HG03280 (cell line): ENCODE measurements around the gene CFAP107.

Experiments used
- ATAC-seq: cut with Tn5 transposase; IDR thresholded peaks from one replicate; pipeline ENCODE4 v1.9.1; 2021; ENCODE audit warnings: mild to moderate bottlenecking, moderate library complexity; ENCODE audit not compliant: unreplicated experiment

The CFAP107 gene

DNA sequence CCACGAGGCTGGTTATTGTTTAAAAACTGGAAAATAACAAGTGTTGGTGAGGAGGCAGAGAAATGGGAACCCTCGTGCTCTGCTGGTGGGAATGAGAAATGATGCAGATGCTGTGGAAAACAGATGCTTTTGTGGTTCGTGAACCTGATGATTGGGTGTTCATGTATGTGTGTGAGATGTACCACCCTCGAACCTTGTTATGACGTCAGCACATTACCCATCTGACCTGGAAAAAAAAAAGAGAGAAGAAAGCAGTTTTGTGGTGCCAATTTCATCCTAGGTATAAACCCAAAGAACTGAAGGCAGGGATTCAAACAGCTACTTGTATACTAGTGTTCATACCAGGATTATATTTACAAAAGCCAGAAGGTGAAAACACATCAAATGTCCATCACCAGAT is 6.4 kb upstream of the CFAP107 start:
- ATAC-seq = no peak

DNA sequence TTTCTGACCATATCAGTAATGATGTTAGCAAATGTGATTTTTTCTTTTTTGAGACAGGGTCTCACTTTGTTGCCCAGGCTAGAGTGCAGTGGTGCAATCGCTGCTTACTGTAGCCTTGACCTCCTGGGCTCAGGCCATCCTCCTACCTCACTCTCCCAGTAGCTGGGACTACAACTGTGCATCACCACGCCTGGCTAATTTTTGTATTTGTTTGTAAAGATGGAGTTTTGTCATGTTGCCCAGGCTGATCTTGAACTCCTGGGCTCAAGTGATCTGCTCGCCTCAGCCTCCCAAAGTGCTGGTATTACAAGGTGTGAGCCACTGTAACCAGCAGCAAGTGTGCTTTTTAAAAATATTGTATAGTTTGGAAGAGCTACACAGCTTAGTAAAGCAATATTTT is 4.1 kb upstream of the CFAP107 start:
- ATAC-seq = no peak

DNA sequence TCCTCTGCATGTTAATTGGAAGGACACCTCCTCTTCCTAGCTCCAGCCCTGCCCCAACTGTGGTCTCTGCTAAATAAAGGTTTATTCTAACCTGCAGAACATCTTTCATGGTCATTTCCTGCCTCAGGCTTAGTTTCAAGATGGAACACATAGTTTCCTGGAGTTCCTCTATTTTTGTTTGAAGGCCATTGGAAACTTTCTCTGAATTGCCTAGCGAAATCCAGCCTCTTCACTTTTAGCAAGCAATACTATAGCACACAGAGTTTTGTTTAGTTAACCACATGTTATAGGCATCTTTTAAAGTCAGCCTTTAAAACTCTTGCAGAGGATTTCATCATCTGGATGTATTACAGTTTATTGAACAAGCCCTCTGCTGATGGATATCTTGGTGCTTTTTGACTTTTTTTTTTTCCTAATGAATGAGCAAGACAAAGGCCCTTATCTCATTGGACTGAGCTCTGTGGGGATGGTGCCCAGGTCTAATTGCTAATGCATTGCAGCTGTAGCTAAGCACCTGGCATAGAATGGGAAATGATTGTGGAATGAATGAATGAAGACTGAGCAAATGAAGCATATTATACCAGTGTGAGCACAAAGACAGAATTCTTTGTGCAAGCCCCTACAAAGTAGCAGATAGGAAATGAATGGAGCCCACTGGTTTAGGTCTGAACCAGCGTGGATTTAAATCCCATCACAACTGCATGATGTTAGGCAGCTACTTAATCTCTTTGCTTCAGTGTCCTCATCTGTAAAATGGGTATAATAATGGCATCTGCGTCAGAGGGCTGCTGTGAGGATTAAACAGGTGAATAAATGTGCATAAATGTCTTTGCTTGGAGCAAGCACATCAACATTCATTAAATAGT is 641 bp upstream of the CFAP107 start:
- no peak for ATAC-seq

DNA sequence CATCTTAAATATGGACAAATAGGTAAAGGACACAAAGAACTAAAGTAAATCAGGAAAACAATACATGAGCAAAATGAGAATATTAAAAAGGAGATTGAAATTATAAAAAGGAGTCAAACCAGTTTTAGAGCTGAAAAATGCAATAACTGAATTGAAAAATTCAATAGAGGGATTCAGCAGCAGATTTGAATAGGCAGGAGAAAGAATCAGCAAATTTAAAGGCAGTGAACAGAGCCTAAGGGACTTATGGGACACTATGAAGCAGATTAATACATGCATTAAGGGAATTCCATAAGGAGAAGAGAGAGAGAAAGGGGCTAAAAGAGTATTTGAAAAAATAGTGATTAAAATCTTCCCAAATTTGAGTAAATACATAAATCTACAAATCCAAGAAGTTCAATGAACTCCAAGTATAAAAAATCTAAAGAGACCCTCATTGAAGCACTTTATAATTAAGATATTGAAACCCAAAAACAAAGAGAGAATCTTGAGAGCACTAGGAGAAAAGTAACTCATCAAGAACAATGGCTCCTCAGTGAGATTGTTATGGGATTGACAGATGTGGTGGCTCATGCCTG is 2.9 kb downstream of the CFAP107 start:
- ATAC-seq = no peak

DNA sequence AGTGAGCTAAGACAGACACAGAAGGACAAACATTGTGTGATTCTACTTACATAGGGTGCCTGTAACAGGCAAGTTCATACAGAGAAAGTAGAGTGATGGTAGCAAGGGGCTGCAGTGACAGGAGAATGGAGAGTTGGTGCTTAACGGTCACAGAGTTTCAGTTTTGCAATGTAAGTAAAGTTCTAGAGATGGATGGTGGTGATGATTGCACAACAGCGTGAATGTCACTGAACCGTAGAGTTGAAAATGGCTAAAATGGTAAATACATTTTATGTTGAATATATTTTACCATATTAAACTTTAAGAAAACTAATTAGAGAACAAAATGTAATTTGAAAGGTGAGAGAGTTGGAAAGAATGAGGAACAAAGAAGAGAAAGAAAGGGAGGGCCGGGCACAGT is 8.7 kb downstream of the CFAP107 start:
- no peak for ATAC-seq

DNA sequence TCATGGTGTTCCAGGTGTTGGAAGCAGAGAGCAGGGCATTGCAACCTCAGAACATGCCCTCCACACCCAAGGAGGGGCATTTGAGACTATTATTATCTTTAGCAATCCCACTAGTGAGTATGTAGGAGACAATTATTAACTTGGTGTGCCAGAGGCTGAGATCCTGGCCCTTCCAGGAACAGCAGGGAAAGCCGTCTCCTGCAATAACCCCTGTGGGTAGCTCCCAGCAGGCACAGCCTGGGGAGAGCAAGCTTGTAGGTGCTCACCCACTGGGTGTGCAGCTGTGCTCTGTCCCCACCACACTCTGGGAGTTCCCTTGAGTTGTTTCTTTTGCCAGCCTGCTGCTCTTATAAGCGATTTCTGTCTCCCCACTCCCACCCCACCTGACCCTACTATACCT is 10.3 kb downstream of the CFAP107 start:
- ATAC-seq = no peak

DNA sequence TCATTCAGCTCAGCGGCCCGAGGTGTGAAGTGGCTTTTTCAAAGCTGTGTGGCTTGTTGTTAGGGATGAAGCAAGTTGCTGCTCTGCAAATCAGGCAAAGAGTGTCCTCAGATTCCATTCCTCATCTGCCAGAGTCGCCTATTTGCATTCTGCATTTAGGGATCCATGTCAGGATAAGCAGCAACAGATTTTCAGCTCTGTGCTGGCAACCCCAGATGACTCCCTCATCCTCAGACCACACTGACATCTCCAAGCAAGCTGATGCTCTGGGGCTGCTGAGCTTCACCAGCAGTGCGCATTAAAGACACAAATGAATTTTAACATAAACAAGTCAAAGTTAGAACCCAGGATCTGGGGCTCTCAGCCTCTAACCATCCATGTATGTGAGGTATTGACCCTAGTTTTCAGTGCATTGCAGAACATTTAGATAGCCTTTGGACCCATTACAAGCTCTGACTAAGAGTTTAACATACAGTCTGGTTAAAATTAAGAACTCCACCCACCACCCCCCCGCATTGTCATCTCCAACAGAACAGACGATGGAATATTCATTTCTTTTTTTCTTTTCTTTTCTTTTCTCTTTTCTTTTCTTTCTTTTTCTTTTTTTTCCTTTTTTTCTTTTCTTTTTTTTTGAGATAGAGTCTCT is 10.9 kb downstream of the CFAP107 start:
- no peak for ATAC-seq

DNA sequence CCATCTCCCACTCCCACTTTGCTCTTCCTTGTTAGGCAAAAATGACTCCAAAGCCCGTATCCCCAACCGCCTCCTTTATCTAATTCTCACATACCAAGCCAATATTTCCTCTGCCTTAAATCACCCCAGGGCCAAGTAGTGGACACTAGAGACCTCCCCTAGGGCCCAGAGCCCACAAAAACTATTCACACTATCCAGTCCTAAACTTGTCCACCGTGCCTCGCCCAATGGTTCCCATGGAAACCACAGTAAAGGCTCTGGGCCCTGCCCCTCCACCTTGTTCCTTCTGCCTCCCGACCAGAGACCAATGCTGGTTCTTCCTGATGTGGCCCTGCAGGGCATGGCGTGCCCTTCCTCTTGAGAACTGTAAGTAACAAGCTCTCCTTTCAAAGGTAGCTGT is 11.8 kb downstream of the CFAP107 start:
- ATAC-seq = no peak

DNA sequence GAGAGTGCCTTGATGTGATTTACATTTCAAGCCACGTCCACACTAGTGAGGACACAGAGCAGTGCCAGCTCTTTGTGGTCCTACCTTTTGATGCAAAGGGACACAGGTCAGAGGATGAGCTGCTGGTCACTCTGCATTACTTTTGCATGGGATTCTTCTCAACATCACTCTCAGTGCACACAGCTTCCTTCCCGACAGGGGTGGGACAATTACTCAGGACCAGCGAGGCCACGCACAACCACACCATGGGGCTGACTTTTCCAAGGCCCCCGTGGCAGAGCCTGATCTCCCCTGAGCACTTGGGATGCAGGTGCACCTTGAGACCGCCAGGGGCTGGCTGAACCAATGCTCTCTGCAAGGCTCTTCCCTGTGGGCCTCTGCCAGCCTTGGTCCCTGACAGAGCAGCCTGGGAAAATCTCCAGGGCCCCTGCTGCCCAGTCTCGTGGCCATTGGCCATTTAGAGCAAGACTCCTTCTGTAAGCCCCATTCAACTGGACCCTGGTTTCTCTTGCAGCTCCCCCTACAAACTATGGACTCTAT is 14.3 kb downstream of the CFAP107 start:
- ATAC-seq = no peak

DNA sequence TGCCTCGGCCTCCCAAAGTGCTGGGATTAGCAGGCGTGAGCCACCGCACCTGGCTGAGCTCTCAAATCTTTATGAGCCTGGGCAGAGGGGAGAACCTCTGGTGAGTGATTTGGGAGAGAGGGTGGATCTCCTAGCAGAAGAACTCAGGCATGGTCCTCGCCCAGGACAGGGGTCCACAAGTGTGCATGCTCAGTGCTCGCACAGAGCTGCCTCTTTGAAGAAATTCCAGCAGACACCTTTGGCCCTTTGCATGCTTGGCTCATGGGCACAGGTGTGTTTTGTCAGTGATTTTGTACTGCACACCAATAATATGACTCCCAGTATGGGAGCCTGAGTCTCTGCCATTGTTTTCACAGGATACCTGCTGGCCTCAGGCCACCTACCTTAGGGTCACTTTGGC is 15.8 kb downstream of the CFAP107 start:
- ATAC-seq = no peak

DNA sequence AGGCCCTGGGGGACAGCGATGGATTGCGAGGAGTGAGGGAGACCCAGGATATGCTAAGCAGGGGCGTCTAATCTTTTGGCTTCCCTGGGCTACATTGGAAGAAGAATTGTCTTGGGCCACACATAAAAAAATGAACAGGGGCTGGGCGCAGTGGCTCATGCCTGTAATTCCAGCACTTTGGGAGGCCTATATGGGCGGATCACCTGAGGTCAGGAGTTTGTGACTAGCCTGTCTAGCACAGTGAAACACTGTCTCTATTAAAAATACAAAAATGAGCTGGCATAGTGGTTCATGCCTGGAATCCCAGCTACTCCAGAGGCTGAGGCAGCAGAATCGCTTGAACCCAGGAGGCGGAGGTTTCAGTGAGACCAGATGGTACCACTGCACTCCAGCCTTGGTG is 16.8 kb downstream of the CFAP107 start:
- ATAC-seq = no peak

DNA sequence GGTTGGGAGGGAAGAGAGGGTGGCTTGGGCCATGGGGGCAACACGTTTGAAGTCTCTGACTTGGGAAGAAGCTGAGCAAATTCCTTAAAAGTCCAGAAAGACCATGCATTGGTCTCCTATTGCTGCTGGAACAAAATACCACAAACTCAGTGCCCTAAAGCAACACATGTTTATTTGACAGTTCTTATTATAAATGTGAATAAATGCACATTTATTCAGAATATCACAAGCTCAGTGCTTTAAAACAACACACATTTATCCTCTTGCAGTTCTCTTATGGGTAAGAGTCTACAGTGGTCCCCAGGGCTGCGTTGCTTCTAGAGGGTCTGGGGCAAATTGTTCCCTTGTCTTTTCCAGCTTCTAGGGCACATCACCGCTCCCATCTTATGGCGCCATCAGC is 17.5 kb downstream of the CFAP107 start:
- ATAC-seq = no peak

DNA sequence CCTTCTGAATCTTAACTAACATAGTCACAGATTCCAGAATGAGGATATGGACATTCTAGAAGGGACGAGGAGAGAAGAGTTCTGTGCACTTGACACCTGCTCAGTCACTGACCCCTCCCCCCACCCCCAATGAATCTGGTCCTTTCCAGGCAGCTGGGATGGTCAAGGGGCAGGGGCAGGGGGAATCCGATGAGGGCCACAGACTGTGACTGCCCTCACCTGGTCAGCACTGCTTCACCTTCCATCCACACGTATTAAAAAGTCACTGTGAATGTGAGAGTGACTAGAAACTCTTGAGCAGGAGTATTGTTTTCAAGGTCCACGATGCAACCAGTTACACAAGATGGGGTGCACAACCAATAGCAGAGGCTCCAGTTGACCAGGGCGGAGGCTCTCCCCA is 18.0 kb downstream of the CFAP107 start:
- ATAC-seq = no peak

DNA sequence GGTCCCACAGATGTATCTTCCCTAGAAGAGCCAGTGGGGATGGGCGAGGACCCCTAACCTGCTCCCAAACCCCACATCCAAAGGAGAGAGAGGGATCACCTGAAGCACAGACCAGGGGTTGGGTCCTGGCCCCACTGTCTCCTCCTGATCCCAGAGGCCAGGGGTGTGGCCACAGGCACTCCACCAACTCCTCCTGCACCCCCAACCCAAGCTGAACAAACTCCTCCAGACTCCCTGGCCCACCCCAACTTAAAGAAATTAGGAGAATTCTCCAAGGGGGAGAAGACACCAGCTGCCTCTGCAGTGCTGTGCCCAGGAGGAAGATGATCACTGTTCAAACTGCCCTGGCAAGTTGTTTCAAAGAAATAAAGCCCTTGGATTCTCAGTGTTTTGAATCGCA is 23.0 kb downstream of the CFAP107 start:
- no peak for ATAC-seq

DNA sequence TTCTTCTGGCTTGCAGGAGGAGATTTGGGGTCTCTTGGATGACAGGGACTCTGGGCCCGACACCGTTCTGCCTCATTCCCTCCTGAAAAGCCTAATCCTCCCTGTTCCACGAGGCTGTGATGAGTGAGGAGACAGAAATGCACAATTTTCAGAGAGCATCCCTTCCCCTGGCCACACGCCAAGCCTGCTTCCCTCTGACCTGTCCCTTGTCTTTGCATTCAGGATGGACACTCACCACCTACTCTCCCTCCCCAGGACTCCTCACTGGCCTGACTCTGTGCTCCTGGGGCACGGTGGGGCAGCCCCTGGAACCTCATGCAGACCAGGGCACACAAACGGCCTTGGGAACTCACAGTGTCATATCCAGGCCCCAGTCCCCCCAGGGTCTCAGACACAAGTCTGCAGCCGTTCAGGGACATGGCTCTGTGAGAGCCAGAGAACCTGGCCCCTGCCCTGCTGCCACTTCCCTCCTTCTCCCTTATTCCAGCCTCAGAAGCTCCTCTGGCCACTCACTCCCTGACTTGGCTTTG is 24.0 kb downstream of the CFAP107 start:
- ATAC-seq = no peak

DNA sequence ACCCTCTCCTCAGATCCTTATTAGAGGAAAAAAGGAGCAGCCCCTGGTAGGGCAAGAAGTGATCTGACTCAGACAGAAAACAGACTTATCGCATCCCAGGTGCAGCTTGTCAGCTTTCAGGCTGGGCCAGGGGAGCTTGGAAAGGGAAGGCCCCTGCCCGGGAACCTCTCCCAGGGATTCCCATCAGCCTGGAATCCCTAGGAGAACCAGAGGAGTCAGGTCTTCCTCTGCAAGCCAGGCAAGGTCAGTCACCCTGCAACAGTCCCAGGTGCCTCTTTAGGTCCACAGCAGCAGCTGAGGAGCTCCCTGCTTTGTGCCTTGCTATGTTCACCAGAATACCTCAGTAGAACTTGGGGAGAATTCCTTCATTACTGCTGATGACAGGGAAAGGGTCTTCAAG is 24.6 kb downstream of the CFAP107 start:
- no peak for ATAC-seq

DNA sequence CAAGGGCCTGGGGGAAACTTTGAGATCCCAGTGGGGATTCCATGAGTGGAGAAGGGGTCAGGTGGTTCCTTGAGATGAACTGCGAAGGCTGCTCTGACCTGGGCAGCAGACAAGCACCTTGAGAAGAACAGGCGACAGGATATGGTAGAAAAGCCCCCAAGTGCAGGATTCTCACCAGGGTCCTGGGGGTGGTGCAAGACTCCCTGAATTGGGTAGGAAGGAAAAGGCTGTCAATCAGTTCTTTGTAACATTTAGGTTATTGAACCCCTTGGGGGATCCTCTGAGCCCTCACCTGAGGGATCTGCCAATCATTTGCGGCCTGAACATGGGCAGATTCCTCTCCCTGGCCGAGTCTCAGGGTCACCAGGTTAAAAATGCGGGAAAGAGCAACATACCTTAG is 25.2 kb downstream of the CFAP107 start:
- no peak for ATAC-seq

DNA sequence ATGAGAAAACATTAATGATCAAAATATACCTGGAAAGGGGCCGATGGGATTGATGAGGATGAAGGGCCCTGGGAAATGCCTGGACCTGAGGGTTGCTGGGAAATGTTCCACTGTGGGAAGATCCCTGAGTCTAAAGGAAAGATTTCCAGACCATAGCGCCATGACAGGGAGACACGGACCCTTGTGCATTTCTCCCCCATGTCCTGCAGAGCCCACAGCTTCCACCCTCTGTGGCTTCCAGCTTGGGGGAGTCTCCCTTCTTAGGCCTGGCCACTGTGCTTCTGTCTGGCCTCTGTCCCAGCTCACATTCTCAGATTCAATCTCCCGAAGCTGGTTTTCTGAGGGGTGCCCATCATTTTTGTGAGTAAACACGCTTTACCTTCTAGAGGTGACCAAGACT is 26.5 kb downstream of the CFAP107 start:
- no peak for ATAC-seq

DNA sequence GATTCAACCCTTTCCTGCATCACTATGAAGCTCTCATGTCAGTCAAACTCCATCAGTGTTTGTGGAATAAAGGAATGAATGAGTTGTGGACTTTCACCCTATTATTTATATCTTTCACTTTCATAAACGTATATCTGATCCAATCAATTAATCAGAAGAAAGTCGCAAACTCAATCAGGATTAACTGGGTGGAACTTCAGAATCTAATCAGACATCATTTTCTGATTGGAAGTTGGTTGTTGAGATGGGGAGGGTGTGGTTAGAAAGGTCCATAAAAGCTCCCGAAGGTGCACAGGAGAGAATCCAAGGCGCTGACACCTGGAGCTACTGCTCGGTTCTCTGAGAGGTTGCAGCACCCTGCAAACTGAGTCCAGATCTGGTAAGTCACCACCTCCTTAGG is 27.4 kb downstream of the CFAP107 start, which contains the start of gene PRAMEF12:
Gene PRAMEF12 (plus strand): TSS at position 301 of the 400 bp plus-strand sequence. CDS start 1,130 bp downstream, outside the sequence.
- ATAC-seq = no peak

DNA sequence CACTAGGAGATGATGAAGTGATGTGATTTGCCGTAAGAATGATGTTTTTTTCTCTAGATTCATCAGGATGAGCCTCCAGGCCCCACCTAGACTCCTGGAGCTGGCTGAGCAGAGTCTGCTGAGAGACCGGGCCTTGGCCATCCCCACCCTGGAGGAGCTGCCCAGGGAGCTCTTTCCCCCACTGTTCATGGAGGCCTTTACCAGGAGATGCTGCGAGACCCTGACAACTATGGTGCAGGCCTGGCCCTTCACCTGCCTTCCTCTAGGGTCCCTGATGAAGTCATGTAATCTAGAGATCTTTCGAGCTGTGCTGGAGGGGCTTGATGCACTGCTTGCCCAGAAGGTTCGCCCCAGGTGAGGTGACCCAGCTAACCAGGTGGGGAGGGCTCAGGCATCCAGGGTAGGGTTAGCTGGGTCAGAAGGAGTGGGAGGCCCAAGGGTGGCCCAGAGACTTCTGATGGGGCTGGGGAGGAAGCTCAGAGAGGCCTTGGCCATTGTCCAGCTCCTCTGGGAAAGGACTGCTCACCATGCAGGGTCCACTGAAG is 28.9 kb downstream of the CFAP107 start:
- no peak for ATAC-seq

DNA sequence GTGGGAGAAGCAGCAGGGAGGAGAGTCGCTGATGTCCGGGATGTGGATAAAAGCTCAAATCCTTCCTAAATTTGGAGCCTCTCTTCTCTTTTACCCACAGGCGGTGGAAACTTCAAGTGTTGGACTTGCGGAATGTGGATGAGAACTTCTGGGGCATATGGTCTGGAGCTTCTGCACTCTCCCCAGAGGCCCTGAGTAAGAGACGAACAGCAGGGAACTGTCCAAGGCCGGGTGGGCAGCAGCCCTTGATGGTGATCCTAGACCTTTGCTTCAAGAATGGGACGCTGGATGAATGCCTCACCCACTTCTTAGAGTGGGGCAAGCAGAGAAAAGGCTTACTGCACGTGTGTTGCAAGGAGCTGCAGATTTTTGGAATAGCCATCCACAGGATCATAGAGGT is 29.4 kb downstream of the CFAP107 start:
- no peak for ATAC-seq
